Memory B cell (primary cell): ENCODE measurements around the gene FOXP1.
"Not testable (repeated sequence)": the region's sequence is repeated elsewhere in the genome, so short reads cannot be mapped to it uniquely, and the experiment has no call there.

ENCODE experiments used
- ATAC-seq: fragments of 150-1000 bp; cut with Tn5 transposase; 2 replicates; pipeline ENCODE4 v1.10.0; 2021; ENCODE audit warnings: low read depth, mild to moderate bottlenecking, moderate library complexity
- DNase-seq, 2 donors: peaks; one replicate each; pipeline ENCODE4 v3.0.0; 2022; ENCODE audit warnings: low spot score in 2 of 2
- H3K27ac Mint-ChIP-seq: one replicate; pipeline ENCODE4 v1.8.0; 2022; ENCODE audit warnings: mild to moderate bottlenecking, moderate library complexity, mixed read lengths
- H3K27me3 Mint-ChIP-seq: one replicate; pipeline ENCODE4 v1.8.0; 2022; ENCODE audit warnings: mixed read lengths
- H3K36me3 Mint-ChIP-seq: one replicate; pipeline ENCODE4 v1.8.0; 2022; ENCODE audit warnings: mild to moderate bottlenecking, mixed read lengths
- H3K4me1 Mint-ChIP-seq: one replicate; pipeline ENCODE4 v1.8.0; 2022; ENCODE audit warnings: mixed read lengths
- H3K4me3 Mint-ChIP-seq: one replicate; pipeline ENCODE4 v1.8.0; 2022; ENCODE audit warnings: mild to moderate bottlenecking, moderate library complexity, mixed read lengths
- H3K9me3 Mint-ChIP-seq: one replicate; pipeline ENCODE4 v1.8.0; 2022; ENCODE audit warnings: mixed read lengths

Gene FOXP1

DNA sequence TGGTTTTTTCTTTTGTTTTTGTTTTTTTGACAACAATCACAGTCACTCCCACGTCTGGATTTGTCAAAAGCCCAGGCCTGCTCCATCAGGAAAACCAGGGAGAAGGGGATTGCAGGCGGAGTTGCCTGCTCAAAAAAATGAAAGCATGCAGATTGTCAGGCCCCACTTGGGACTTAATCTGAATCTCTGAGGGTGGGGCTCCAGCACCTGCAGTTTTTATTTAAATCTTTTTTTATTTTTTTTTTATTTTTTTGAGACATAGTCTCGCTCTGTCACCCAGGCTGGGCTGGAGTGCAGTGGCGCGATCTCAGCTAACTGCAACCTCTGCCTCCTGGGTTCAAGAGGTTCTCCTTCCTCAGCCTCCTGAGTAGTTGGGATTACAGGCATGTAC, 140.9 kb downstream of the FOXP1 start:
- Mint-ChIP-seq H3K4me3 (peak overlapping the region; percentile 75), H3K27me3 (no peaks in the 10 kb centered on the region), H3K9me3 (no peaks in the 10 kb centered on the region), H3K4me1 (peaks cover 53% of the 10 kb centered on the region), H3K36me3 (no peaks in the 10 kb centered on the region), H3K27ac (peak overlapping the region; percentile 96)
- DNase-seq (no peak), ATAC-seq (peak; percentile 19)

GRCh38 chr3:71441925-71442651, 141.4 kb downstream of the FOXP1 start:
- Mint-ChIP-seq H3K27me3 (no peaks in the 10 kb centered on the region), H3K36me3 (no peaks in the 10 kb centered on the region), H3K4me3 (peak overlapping the region; percentile 75), H3K27ac (peak overlapping the region; percentile 96), H3K4me1 (peaks cover 50% of the 10 kb centered on the region), H3K9me3 (no peaks in the 10 kb centered on the region)
- DNase-seq (no peak), ATAC-seq (peak; percentile 3)

GRCh38 chr3:71441217-71441924, 142.2 kb downstream of the FOXP1 start:
- Mint-ChIP-seq H3K4me1 (peaks cover 48% of the 10 kb centered on the region), H3K27ac (peak overlapping the region; percentile 96), H3K4me3 (no peak overlapping the region), H3K27me3 (no peaks in the 10 kb centered on the region), H3K36me3 (no peaks in the 10 kb centered on the region), H3K9me3 (no peaks in the 10 kb centered on the region)
- ATAC-seq (no peak), DNase-seq (no peak)

DNA sequence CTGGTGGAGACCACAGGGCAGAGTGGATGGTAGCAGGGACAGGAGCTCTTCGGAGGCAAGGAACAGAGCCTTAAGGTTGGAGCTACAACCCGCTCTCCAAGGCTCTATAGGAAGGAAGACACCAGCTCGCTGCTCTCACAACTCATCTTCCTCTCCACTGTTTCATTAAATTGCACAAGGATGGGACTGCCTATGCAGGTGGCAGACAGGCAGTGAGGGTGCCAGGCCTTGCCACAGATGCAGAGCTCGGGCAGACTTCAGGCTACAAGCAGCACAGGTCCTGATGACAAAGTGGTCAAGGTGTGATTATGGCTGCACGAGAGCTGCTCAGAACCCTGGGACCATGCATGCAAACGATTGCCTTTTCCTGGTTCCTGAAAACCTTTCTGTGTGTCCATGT, 144.6 kb downstream of the FOXP1 start:
- Mint-ChIP-seq H3K4me1 (peaks cover 41% of the 10 kb centered on the region), H3K27me3 (peaks cover 1% of the 10 kb centered on the region), H3K4me3 (no peak overlapping the region), H3K36me3 (peaks cover 2% of the 10 kb centered on the region), H3K27ac (no peak overlapping the region), H3K9me3 (no peaks in the 10 kb centered on the region)
- DNase-seq (no peak), ATAC-seq (no peak)

DNA sequence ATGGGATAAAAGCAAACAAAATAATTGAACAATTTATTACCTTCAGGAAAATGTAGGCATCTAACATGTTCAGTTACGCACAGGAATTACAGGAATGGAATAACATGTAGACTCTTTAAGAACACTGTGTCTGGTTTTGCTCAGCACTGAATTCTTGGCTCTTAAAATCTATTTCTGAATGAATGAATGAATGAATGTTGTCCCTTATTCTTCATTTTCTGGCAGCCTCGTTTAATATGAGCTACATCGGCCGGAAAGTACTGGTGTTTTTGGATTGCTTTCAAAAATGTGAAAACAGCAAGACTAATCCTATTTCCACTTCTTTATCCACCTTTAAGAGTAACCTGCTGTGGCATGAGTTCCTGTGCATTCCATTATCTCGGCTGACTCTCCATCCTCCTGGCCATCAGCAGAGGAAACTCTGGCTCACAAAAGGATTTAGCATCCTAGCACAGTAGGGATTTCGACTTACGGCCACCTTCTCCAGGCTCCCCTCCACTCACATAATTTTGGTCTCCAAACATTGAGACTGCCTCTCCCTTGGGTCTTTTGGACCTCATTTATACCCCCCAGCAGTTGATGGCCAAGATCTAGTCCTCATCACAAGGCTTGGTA, 145.3 kb downstream of the FOXP1 start:
- peaks cover 1% of the 10 kb centered on the region for H3K27me3 Mint-ChIP-seq
- peaks cover 2% of the 10 kb centered on the region for H3K36me3 Mint-ChIP-seq
- H3K4me1 Mint-ChIP-seq = peaks cover 39% of the 10 kb centered on the region
- H3K9me3 Mint-ChIP-seq = no peaks in the 10 kb centered on the region
- no peak overlapping the region for H3K27ac Mint-ChIP-seq
- ATAC-seq = no peak
- DNase-seq = no peak
- H3K4me3 Mint-ChIP-seq = no peak overlapping the region

DNA sequence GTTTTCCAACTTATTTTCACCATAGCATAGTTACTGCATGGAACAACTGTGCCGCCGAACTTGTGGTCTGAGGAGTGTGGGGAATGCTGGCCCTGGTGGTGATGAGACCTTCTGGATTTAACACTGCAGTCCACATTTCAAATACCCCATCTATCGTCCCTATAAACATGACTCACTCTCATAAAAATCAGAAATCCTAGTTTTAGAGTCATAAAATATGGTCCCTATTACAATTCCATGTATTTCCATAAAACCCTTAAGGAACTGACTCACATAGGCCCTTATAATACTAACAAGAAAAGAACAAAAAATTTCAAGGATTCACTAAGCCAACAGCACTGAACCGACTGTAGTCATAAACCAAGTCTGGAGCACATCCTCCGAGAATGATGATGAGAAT, 147.2 kb downstream of the FOXP1 start:
- no peak for ATAC-seq
- Mint-ChIP-seq H3K36me3 (peaks cover 2% of the 10 kb centered on the region), H3K4me3 (no peak overlapping the region), H3K27me3 (peaks cover 1% of the 10 kb centered on the region), H3K4me1 (peaks cover 32% of the 10 kb centered on the region), H3K27ac (no peak overlapping the region), H3K9me3 (no peaks in the 10 kb centered on the region)
- no peak for DNase-seq

DNA sequence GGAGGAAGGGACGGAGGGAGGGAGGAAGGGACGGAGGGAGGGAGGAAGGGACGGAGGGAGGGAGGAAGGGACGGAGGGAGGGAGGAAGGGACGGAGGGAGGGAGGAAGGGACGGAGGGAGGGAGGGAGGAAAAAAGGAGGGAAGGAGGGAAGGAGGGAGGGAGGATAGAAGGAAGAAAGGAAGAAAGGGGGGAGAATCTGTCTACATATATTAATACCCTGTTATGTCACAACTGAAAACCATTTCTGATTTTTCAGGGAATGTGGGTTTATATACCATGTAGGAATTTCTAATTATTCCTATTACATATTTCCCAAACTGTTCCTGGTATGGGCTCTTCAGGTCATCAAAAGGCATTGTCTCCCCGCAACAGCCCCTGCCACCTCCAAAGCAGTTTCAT, 147.7 kb downstream of the FOXP1 start:
- not testable (repeated sequence) for ATAC-seq, H3K27ac Mint-ChIP-seq, H3K4me3 Mint-ChIP-seq, DNase-seq, H3K36me3 Mint-ChIP-seq, H3K9me3 Mint-ChIP-seq, H3K27me3 Mint-ChIP-seq
- H3K4me1 Mint-ChIP-seq = peaks cover 31% of the 10 kb centered on the region

DNA sequence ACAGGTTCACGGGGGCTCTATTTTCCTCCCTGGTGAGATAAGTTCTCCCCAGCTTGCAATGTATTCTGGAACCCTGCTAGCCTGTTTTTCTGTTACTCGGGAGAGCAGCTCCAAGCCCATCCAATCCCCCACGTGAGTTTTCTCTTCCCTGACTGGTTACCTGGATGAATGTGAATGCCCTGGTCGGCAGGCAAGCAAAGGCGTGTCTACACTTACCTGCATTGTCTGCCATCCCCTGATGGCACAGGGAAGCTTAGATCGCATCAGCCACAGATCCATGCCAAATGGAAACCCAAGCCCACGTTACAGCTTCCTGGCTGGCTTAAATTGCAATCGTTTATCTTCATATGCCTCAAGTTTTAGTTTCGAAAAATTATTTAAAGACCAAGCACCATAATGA, 149.9 kb downstream of the FOXP1 start:
- ATAC-seq (no peak), DNase-seq (no peak)
- no peaks in the 10 kb centered on the region for H3K9me3 Mint-ChIP-seq
- peaks cover 25% of the 10 kb centered on the region for H3K4me1 Mint-ChIP-seq
- H3K4me3 Mint-ChIP-seq = no peak overlapping the region
- H3K36me3 Mint-ChIP-seq = peaks cover 2% of the 10 kb centered on the region
- peaks cover 1% of the 10 kb centered on the region for H3K27me3 Mint-ChIP-seq
- no peak overlapping the region for H3K27ac Mint-ChIP-seq

DNA sequence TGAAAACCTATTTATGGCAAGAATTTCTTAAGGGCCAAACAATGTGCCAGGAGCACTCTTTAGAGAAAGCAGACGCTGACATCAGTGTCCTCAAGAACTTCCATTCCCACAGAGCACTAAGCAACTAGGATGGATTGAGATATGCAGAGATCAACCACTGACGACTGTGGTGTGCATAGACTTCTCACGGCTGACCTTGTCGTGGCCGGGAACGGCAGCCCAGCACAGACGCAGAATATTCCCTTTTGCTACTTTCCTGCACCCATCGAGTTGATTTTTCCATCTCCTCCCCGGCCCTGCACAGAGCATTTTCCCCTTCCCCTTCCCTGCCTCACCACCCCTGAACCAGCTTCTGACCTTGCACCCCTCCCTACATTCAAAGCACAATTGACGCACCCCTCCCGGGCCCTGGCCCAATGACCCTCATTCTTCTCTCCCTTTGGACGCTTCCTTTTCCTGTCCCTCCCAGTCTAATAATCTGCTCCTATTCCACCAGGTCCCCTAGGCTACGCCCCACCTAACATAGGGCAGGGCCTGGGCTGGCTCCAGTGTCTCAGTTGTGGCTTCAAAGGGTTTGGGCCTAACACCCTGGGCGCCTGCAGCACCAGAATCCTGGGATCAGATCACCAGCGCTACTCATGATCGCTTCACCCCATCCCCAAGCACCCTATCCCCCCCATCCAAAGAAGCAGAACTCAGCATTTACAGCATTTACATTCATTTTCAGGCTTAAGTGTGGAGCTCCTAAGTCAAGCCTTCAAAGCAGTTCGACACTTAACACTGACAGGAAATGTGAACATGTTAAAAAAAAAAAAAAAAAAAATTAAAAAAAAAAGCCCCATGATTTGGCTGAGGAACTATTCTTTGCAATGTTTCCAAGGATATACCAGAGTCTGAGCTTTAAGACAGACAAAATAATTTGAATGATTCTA, 151.2 kb downstream of the FOXP1 start:
- Mint-ChIP-seq H3K9me3 (no peaks in the 10 kb centered on the region), H3K4me1 (peaks cover 25% of the 10 kb centered on the region), H3K27me3 (peaks cover 1% of the 10 kb centered on the region), H3K27ac (no peak overlapping the region), H3K36me3 (peaks cover 2% of the 10 kb centered on the region), H3K4me3 (no peak overlapping the region)
- DNase-seq (no peak), ATAC-seq (no peak)

- peaks cover 32% of the 10 kb centered on the region for H3K4me1 Mint-ChIP-seq
- no peak overlapping the region for H3K4me3 Mint-ChIP-seq
- peaks cover 4% of the 10 kb centered on the region for H3K36me3 Mint-ChIP-seq
- no peak overlapping the region for H3K27ac Mint-ChIP-seq
- peaks cover 1% of the 10 kb centered on the region for H3K27me3 Mint-ChIP-seq
- ATAC-seq (no peak), DNase-seq (no peak)
- no peaks in the 10 kb centered on the region for H3K9me3 Mint-ChIP-seq
Observed at GRCh38 chr3:71430941-71431552, 152.5 kb downstream of the FOXP1 start.

GRCh38 chr3:71429597-71429988, 153.9 kb downstream of the FOXP1 start:
- Mint-ChIP-seq H3K27me3 (no peaks in the 10 kb centered on the region), H3K4me1 (peaks cover 32% of the 10 kb centered on the region), H3K9me3 (peaks cover 1% of the 10 kb centered on the region), H3K27ac (no peak overlapping the region), H3K4me3 (no peak overlapping the region), H3K36me3 (peaks cover 5% of the 10 kb centered on the region)
- DNase-seq (no peak), ATAC-seq (no peak)

DNA sequence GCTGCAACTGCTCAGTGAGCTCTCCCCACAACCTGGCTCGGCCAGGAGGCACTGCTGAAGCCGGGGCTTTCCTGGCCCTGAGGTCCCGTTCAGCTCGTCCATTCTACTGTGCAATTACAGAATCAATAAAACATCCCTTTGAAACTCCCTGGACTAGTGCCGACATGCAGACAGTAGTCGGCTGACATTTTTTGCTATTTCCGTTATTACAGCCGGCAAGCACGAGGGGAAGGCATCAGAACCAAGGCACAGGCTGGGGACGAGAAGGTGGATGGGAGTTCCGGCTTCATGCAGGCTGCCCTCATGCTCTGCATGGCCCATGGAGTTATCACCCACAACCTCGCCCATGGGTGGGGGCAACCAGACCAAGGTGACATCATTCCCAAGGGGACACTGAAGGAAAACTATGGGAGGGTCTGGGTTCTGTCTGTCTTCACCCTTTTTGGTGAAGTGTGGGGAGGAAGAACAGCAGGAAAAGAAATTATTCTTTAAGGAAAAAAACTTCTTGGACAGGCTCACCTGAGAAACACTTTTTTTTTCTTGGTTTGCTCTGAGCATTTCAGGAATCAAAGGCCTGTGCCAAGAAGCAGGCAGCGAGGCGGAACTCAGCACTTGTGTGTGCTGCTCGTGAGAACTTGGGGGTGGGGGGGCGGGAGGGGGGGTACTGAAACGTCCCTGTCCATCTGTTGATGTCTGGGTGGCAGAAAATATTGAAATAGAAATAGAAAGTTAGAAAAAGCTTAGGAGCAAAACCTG, 154.5 kb downstream of the FOXP1 start:
- H3K9me3 Mint-ChIP-seq = peaks cover 1% of the 10 kb centered on the region
- peak; percentile 19 for ATAC-seq
- peak overlapping the region; percentile 18 for H3K4me3 Mint-ChIP-seq

More for the DNA sequence above, 154.5 kb downstream of the FOXP1 start:
- Mint-ChIP-seq H3K27me3 (no peaks in the 10 kb centered on the region), H3K4me1 (peaks cover 32% of the 10 kb centered on the region), H3K27ac (peak overlapping the region; percentile 22), H3K36me3 (peaks cover 5% of the 10 kb centered on the region)
- no peak for DNase-seq
